ENCODE measurements around the gene NGRN. TPM values are rescaled to one million over a fixed set of nuclear protein-coding genes. Genes with fewer than 3 reads are reported as not detected.

NGRN gene
- total and polyA plus RNA-seq, 2 experiments from 2014 or later, result 88.9 to 131 TPM

GRCh38 chr15:90240856-90241255, 24.6 kb upstream of the NGRN start:
- H3K79me2 ChIP-seq (replicated peaks; ENCODE audit: insufficient read depth), result no peaks in the 10 kb centered on the region
- H3F3A ChIP-seq (replicated peaks; ENCODE audit: low read depth), result no peaks in the 10 kb centered on the region
- no peaks in the 10 kb centered on the region for H3K9me2 ChIP-seq (ENCODE audit: insufficient read depth)
- Mint-ChIP-seq H3K9me3 (no peaks in the 10 kb centered on the region), H3K27ac (no peak overlapping the region), H3K27me3 (ENCODE audit: insufficient read depth, low read depth, poor library complexity) (peaks cover 9% of the 10 kb centered on the region), H3K4me1 (no peaks in the 10 kb centered on the region), H3K36me3 (ENCODE audit: low read depth) (peaks cover 3% of the 10 kb centered on the region; the same call in 1 of the 3 replicates), H3K4me3 (no peak overlapping the region)
- H3K36me3 ChIP-seq (ENCODE audit: insufficient read depth), result no peaks in the 10 kb centered on the region
- ATAC-seq, result no peak
- DNase-seq (ENCODE audit: low spot score), result peak; percentile 7
- no peak for TF ChIP-seq STAT1 (IDR thresholded peaks at IDR 0.05; ENCODE audit: unreplicated experiment)
- no peak for TF ChIP-seq NANOG (IDR thresholded peaks at IDR 0.05; ENCODE audit: borderline replicate concordance)
- no peak for TF ChIP-seq ZNF114 (CRISPR knock-in tag; IDR thresholded peaks at IDR 0.05)
- TF ChIP-seq CTCF (conservative IDR thresholded peaks at IDR 0.05; ENCODE audit: low read depth in 2 of 2), result no peak
- TF ChIP-seq ETS1 (IDR thresholded peaks at IDR 0.05), result no peak
- TF ChIP-seq ZNF331 (CRISPR knock-in tag; IDR thresholded peaks at IDR 0.05; ENCODE audit: low read depth), result no peak
- TF ChIP-seq EZH2phosphoT487 (IDR thresholded peaks at IDR 0.05; ENCODE audit: unreplicated experiment), result no peak
- TF ChIP-seq JUNB (IDR thresholded peaks at IDR 0.05; ENCODE audit: unreplicated experiment), result no peak
- TF ChIP-seq ZNF462 (CRISPR knock-in tag; IDR thresholded peaks at IDR 0.05), result no peak
- no peak for TF ChIP-seq REST (IDR thresholded peaks at IDR 0.05; ENCODE audit: unreplicated experiment)
- no peak for TF ChIP-seq CREB1 (CRISPR knock-in tag; IDR thresholded peaks at IDR 0.05; ENCODE audit: low read depth)
- no peak overlapping the region for H3K27ac ChIP-seq (ENCODE audit: low read depth)
- no peak overlapping the region for H3K4me3 ChIP-seq
- no peaks in the 10 kb centered on the region for H3K27me3 ChIP-seq (ENCODE audit: insufficient read depth)
- H4K20me1 ChIP-seq (replicated peaks; ENCODE audit: insufficient read depth), result no peaks in the 10 kb centered on the region
- H2AFZ ChIP-seq, result no peak overlapping the region
- H3K4me2 ChIP-seq, result no peak overlapping the region
- no peaks in the 10 kb centered on the region for H3K4me1 ChIP-seq (ENCODE audit: insufficient read depth)
